ENCODE results near the gene VPS37D.

Gene VPS37D

GRCh38 chr7:73681031-73681430 lies 13.4 kb downstream of the VPS37D start:
- no peak for DNase-seq

DNA sequence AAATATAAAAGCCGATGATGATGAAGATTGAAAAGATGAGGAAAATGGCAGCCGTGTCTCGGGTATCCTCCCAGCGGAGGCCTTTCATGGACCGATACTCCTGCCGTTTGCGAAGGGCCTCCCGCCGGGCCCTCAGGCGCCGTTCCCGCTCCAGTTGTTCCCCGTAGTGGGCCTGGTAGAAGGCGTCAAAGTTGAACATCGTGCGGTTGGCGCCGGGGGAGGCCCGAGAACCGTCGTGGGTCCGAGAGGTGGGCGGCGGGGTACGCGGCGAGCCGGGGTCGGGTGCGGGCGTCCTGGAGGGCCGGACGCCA lies 15.1 kb downstream of the VPS37D start:
- DNase-seq = no peak

DNA sequence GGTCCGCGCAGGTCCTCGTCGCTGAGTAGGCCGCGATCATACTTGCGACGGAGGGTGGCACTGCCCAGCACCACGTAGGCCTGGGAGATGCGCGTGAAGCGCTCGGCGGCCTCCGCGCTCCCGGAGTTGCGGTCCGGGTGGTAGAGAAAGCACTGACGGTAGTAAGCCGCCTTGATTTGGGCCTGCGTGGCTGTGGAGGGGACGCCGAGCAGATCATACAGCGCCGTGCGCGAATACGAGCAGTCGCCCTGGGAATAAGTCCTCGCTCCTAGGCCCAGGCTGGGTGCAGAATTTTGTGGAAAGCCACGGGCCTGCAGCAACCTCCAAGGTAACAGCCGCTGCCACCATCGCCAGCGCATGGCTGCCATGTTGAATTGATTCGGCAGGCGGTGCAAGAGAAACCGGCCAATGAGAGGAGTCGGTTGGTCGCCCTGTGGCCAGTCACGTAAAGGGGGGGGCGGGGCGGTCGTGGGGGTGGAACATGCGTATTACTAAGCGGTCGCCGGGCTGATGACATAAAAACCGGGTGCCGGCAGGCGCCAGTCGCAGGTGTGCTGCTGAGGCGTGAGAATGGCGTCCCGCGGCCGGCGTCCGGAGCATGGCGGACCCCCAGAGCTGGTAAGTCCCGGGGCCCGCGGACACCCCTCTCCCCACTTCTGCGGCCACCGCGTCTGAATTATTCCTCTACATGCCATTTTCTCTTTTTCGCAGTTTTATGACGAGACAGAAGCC lies 15.6 kb downstream of the VPS37D start, which contains the start of the genes BUD23 and DNAJC30:
BUD23 (plus strand) TSS at position 542 of the 732 bp plus-strand sequence; CDS start at position 571, 29 bp downstream.
DNAJC30 (minus strand) TSS at position 398 of the 732 bp plus-strand sequence; CDS start at position 368, 30 bp downstream.
- DNase-seq = peak; percentile 98

GRCh38 chr7:73683788-73684693 lies 16.4 kb downstream of the VPS37D start:
- peak; percentile 29 for DNase-seq

DNA sequence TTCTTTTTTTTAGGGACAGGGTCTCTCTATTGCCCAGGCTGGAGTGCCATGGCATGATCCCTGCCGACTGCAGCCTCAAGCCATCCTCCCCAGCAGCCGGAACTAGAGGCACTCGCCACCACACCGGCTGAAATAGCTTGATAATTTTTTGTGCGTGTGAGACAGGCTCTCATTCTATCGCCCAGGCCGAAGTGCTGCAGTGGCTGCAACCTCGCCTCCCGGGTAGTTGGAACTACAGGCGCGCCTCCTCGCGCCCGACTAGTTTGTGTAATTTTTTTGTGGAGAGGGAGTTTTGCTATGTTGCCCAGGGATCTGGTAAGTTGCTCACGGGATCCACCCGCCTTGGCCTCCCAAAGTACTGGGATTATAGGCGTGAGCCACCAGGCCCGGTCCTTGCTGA lies 17.7 kb downstream of the VPS37D start:
- DNase-seq = no peak

DNA sequence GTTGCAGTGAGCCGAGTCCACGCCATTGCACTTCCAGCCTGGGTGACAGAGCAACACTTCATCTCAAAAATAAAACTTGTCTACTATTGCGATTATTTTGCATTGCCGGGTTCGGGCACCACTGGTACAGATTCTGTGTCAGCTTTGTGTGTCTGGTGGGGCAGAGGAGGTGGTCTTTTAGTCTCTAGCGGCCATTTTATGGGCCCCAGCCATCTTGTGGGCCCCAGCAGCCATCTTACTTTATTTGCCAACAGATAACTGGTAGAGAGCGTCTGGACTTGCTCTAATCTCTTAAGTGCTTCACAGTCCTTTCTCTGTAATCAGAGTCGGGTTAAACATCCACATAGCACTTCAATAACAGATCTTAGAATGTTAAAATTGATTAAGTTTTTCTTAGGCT lies 20.7 kb downstream of the VPS37D start:
- no peak for DNase-seq

GRCh38 chr7:73690646-73691045 lies 23.0 kb downstream of the VPS37D start:
- no peak for DNase-seq

- no peak for DNase-seq
These were observed 28.7 kb downstream of the VPS37D start for GRCh38 chr7:73696372-73696771.

DNA sequence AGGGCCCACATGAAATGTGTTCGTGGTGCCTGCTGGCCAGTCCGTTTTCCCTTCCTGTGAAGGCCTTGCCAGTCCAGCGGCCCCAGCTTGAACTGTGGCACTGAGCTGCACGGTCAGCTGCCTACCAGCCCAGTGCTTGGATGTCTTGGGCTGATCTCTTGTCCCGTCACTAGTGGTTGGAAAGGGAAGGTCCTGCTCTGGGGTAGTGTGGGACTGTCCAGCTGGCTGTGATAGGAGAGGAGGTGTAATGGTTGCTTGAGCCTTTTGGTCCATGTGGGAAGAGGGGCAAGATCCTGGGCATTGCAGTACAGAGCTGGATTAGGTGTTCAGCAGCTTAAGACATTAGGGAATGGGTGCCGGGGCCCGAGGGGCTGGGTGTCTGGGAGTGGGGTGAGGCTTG lies 30.8 kb downstream of the VPS37D start:
- no peak for DNase-seq

DNA sequence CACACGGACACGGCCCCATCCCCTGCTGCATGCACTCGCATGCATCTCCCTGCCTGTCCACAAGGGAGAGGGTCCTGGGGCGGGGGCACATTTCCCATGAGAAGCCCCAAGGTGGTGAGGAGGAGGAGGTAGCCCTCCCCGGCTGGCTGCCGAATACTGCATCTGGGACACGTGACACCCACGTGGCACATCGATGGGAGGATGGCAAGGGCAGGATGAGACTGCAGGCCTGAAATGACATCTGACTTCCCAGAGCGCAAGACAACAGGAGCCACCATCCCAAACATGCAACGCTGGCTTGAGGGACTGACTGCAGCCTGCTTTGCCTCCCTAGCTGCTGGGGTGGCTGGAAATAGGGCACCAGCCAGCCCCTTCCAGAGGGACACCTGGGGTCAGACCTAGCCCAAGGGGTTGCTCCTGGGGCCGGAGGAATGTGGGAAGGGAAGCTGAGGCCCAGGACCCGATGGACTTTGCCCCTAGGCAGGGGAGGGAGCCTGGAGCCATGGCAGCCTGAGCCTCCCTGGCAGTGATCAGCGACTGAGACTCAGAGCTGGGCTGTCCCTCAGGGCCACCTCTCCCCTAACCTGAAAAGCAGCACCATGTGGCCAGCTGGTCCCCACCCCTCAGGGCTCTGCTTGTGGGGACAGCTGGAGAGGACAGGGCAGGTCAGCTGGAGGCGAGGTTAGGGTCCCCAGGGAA lies 31.9 kb downstream of the VPS37D start:
- DNase-seq = no peak

GRCh38 chr7:73700069-73700423 lies 32.4 kb downstream of the VPS37D start:
- DNase-seq = no peak

GRCh38 chr7:73700581-73701134 lies 33.0 kb downstream of the VPS37D start:
- DNase-seq = no peak

GRCh38 chr7:73701357-73701995 lies 33.8 kb downstream of the VPS37D start:
- peak; percentile 56 for DNase-seq

DNA sequence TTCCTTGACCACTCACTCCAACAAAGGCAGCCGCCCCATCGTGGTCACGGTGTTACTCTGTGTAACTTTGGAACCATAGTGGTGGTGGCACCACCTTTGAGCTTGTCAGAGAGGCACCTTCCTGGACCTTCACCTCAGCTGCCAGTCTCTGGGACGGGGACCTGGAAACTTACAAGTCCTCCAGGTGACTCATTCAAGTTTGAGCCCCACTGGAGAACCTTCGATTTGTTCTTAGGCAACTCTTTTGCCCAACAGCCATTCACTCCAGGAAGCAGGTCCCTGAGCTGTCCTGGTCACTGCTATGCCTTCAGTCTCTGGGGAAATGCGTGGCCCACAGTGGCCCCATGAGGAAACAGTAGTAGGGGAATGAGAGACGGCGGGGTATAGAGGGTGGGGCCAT lies 34.6 kb downstream of the VPS37D start:
- no peak for DNase-seq

GRCh38 chr7:73702665-73703064 lies 35.0 kb downstream of the VPS37D start:
- DNase-seq = no peak

DNA sequence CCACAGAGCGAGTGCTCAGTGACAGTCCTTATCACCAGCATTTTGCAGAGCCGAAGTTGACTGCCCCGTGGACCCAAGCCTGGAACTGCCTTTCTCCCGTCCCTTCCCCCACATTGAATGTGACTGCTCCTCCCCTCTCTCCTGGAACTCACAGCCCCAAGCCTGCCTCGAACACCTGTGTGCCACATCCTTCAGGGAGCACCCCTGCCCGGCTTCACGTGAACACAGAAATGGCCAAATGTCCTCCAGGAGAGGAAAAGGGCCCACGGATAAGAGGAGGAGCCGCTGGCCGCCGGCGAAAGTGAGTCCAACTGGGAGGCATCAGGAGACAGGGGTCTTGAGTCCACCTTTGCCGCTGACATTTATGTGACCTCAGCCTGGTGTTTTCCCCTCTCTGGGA lies 35.6 kb downstream of the VPS37D start:
- no peak for DNase-seq

GRCh38 chr7:73703757-73704639 lies 36.4 kb downstream of the VPS37D start:
- peak; percentile 62 for DNase-seq

DNA sequence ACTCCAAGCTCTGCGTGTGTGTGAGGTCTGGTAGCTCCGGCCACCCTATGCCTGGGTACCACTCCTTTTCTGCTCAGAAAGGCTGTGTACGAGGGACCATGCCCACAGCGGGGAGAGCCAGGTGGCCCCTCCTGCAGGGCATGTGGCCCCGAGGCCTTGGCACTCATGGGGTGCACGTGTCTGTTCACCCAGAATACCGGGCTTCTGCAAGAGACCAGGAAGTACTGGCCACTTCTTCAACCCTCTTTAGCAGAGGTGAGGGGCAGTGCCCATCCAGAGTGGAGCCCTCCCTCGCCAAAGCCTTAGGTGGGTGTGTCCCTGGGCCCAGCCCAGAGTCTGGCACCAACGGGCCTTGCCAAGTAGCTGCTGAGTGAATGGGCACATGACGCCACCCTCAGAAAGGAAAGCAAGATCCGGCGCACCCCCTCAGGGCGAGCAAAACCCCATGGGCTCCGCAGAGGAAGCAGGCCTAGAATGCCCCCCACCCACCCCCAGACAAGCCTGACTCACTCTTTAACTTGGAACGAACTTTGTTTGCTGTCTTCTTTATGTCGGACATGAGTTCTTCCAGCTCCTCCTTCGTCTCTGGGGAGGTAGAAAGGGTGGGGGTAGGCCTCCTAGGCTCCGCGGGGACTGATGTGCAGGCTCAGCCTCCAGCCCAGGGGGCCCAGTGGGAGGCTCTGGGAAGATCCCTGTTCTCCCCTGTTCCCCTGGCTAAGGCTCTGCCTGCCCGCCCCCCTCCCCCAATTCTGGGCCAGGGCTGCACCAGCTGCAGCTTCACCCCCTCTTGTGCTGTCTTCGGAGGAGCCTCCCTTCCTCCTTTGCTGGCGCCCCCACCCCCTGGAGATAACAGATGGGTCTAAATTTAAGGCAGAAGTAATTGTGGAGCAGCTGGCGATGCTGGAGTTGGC lies 37.3 kb downstream of the VPS37D start:
- DNase-seq = no peak

DNA sequence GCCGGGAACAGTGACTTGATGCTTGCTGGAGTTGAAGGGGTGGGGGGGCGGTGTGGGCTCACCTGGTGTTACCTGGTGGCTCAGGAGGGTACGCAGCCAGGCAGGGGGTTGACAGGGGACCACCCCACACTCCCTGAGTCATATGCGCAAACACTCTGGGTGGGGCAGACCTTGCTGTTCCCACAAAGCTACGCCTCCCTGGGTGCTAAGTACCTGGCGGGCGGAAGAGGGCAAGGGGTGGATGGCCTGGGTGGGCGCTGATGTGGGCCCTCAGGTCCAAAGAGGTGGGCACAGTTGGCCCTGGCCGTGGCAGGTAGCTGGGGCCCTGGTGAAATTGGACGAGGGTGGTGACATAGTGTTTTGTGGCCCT lies 37.9 kb downstream of the VPS37D start:
- no peak for DNase-seq
